Activated naive CD8-positive, alpha-beta T cell treated with anti-CD3 and anti-CD28 coated beads, Interleukin-2, amount 50 U/mL, for 16 hours (primary cell): Measurements from ENCODE around the gene NDUFC1.

Experiments used
- DNase-seq: peaks from one replicate; pipeline ENCODE4 v3.0.0-alpha.2; 2020; ENCODE audit warnings: low read depth, low spot score

The NDUFC1 gene

GRCh38 chr4:139247700-139248238 lies 54.5 kb downstream of the NDUFC1 start:
- no peak for DNase-seq

DNA sequence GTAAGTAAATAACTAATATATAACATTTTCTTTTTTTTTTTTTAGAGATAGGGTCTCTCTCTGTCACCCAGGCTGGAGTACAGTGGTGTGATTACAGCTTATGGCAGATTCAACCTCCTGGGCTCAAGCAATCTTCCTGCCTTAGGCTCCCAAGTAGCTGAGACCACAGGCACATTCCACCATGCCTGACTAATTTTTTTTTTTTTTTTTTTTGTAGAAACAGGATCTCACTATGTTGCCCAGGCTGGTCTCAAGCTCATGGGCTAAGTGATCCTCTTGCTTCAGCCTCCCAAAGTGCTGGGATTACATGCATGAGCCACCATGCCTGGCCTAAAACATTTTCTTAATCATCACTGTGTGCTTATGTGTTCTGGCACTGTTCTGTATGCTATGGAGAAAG lies 55.0 kb downstream of the NDUFC1 start:
- DNase-seq, result no peak

DNA sequence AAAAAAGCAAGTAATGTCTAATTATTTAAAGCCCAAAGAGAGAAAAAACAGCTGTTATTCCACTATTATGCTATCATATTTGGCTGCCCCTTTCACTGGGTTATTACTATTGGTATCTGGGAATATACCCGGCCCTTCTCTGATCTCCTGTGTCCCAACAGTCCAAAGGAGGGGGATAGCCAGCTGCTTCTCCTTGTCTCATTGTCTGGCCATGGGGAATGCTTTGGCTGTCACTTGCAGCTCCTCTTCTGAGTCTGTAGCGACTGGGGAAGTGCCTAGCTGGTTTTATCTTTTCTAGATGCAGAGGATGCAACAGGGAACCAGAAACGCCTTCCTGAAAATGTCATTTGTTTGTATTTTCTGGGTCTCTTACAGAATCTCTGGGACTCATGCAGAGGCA lies 56.1 kb downstream of the NDUFC1 start:
- no peak for DNase-seq

- DNase-seq, result no peak
Measured at GRCh38 chr4:139245590-139245989, 56.7 kb downstream of the NDUFC1 start.

GRCh38 chr4:139243448-139244365 lies 58.6 kb downstream of the NDUFC1 start:
- DNase-seq, result no peak

- DNase-seq, result no peak
Measured at GRCh38 chr4:139242511-139243051, 59.7 kb downstream of the NDUFC1 start.

- no peak for DNase-seq
Measured at GRCh38 chr4:139241784-139242151, 60.5 kb downstream of the NDUFC1 start.

DNA sequence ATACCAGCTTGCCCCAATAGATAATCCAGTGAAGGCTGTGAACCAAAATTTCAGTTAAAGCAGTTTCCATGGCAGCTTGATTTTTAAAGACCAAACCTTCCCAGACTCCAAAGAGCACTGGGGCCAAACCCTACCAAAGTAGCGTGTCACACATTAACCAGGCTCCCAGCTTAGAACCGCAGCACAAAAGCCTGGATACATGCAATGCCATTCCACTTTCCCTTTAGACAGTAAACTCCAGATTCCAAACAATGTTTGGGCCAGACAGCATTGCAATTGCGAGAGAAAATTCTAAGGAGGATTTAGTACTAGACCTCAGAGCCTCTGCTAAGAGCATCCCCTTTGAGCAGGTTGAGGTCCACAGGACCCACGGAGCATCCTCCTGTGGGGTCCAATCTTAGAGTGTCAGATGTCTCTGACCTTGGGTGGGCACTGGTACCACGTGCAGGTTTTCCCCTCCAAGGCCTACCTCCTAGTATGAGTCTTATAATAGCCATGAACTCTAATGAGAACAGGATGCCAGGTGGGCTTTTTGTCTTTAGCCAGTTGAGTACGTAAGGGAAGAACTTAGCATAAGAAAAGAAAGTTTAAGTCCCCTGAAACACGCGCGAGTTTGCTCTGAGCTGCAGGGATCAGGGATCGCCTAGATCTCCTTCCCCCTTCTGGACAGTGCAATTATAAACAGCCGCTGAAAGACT lies 61.0 kb downstream of the NDUFC1 start:
- DNase-seq, result no peak
